SK-N-SH (cell line): ENCODE measurements around the gene ALKBH1.

Source experiments
- CTCF ChIP-seq: fragments of 200-600 bp; sonication (generic); IDR thresholded peaks from 2 replicates; pipeline ENCODE4 v1.6.1; 2017; ENCODE audit warnings: antibody characterized with exemption, mild to moderate bottlenecking, moderate library complexity
- ELF1 ChIP-seq: IDR thresholded peaks from 2 replicates; pipeline ENCODE4 v1.4.0; 2012
- EP300 ChIP-seq, 2 experiments: IDR thresholded peaks; 2 replicates each; pipeline versions ENCODE4 v1.4.0 to v1.6.1; 2012; ENCODE audit warnings: borderline replicate concordance in 1 of 2, low read depth in 1 of 2, low read length in 1 of 2
- FOXJ3 ChIP-seq: sonication (generic); formaldehyde crosslinking; IDR thresholded peaks from 2 replicates; pipeline ENCODE4 v1.5.1; 2020; ENCODE audit warnings: mild to moderate bottlenecking, missing genetic modification reagents
- MEF2A ChIP-seq: IDR thresholded peaks from 2 replicates; pipeline ENCODE4 v1.4.0; 2012; ENCODE audit warnings: low read depth, borderline replicate concordance
- POLR2AphosphoS5 ChIP-seq: IDR thresholded peaks from 2 replicates; pipeline ENCODE4 v1.6.1; 2012; ENCODE audit warnings: low read depth, low read length
- RAD21 ChIP-seq: IDR thresholded peaks from 2 replicates; pipeline ENCODE4 v1.6.1; 2012; ENCODE audit warnings: mild to moderate bottlenecking, low read length
- RFX5 ChIP-seq: IDR thresholded peaks from 2 replicates; pipeline ENCODE4 v1.6.1; 2012; ENCODE audit warnings: mild to moderate bottlenecking, improper control_type of control experiment, low read length
- SIN3A ChIP-seq: IDR thresholded peaks from 2 replicates; pipeline ENCODE4 v1.6.1; 2012; ENCODE audit warnings: low read depth, mild to moderate bottlenecking, low read length, moderate library complexity, borderline replicate concordance
- SMC3 ChIP-seq: IDR thresholded peaks from 2 replicates; pipeline ENCODE4 v1.6.1; 2012; ENCODE audit warnings: low read depth, low read length, improper control_type of control experiment
- TAF1 ChIP-seq: IDR thresholded peaks from 2 replicates; pipeline ENCODE4 v1.6.1; 2012; ENCODE audit warnings: low read depth, mild to moderate bottlenecking, low read length, moderate library complexity, borderline replicate concordance
- YY1 ChIP-seq: IDR thresholded peaks from 2 replicates; pipeline ENCODE4 v1.4.0; 2012; ENCODE audit warnings: low read depth, mild to moderate bottlenecking

- TF ChIP-seq CTCF (no peak), RAD21 (no peak), FOXJ3 (CRISPR knock-in tag) (no peak), MEF2A (no peak), ELF1 (no peak), SIN3A (no peak), SMC3 (no peak), YY1 (no peak), TAF1 (no peak), POLR2AphosphoS5 (no peak), RFX5 (no peak), EP300 (IDR thresholded peaks at IDR 0.05; ENCODE audit: borderline replicate concordance in 1 of 2, low read depth in 1 of 2, low read length in 1 of 2) (no peak)
Measured at GRCh38 chr14:77741438-77741837, 33.6 kb upstream of the ALKBH1 start.
